HFF-Myc (cell line): Measurements from ENCODE around the gene AURKA.

ENCODE experiments used
- DNase-seq: peaks from one replicate; pipeline ENCODE4 v3.0.0-alpha.2; 2011; ENCODE audit warnings: low read depth; ENCODE audit errors: extremely low read depth
- H3K4me3 ChIP-seq: replicated peaks from 2 replicates; pipeline ENCODE4 v1.5.1; 2011; ENCODE audit warnings: low read depth, mild to moderate bottlenecking, control low read depth, low read length
- CTCF ChIP-seq: IDR thresholded peaks from 2 replicates; pipeline ENCODE4 v1.5.1; 2012; ENCODE audit warnings: mild to moderate bottlenecking, low read depth, low read length, control low read depth; ENCODE audit errors: missing control alignments

The AURKA gene

GRCh38 chr20:56383334-56383733, 8.7 kb downstream of the AURKA start:
- DNase-seq, result no peak
- no peak for TF ChIP-seq CTCF
- H3K4me3 ChIP-seq, result no peak overlapping the region

- H3K4me3 ChIP-seq, result no peak overlapping the region
- no peak for DNase-seq
- TF ChIP-seq CTCF, result no peak
Measured at GRCh38 chr20:56382696-56383095, 9.3 kb downstream of the AURKA start.

GRCh38 chr20:56381501-56381900, 10.5 kb downstream of the AURKA start:
- TF ChIP-seq CTCF, result no peak
- no peak for DNase-seq
- H3K4me3 ChIP-seq, result no peak overlapping the region

- no peak for TF ChIP-seq CTCF
Measured at GRCh38 chr20:56380375-56380774, 11.6 kb downstream of the AURKA start.

GRCh38 chr20:56378386-56378785, 13.6 kb downstream of the AURKA start:
- DNase-seq, result no peak

More at GRCh38 chr20:56380375-56380774, 11.6 kb downstream of the AURKA start:
- no peak for DNase-seq
- no peak overlapping the region for H3K4me3 ChIP-seq

GRCh38 chr20:56376331-56376730, 15.7 kb downstream of the AURKA start:
- DNase-seq, result no peak
- H3K4me3 ChIP-seq, result no peak overlapping the region
- no peak for TF ChIP-seq CTCF

More at GRCh38 chr20:56378386-56378785, 13.6 kb downstream of the AURKA start:
- H3K4me3 ChIP-seq, result no peak overlapping the region
- no peak for TF ChIP-seq CTCF

GRCh38 chr20:56373942-56374341, 18.1 kb downstream of the AURKA start:
- no peak overlapping the region for H3K4me3 ChIP-seq
- no peak for TF ChIP-seq CTCF
- peak; percentile 73 for DNase-seq
